MCF 10A (cell line): ENCODE results near the gene WNK1. TPM values are rescaled to one million over a fixed set of nuclear protein-coding genes. Genes with fewer than 3 reads are reported as not detected.

Experiments used
- BruUV-seq: library from RNA; stranded (reverse); fragments of 400-500 nt; replicated peaks from 2 replicates; lab custom pipeline; 2021; lab: Mats Ljungman, UMichigan
- CTCF ChIA-PET: fragments of 300-600 bp; sonication (Branson Sonifier 250); formaldehyde crosslinking; extraction: SDS; loops from one replicate; lab custom pipeline; 2021; ENCODE audit warnings: antibody characterized with exemption, inconsistent platforms; lab: Yijun Ruan, JAX
- POLR2A ChIA-PET: fragments of 300-600, 350-650 bp; sonication (Branson Sonifier 250); formaldehyde crosslinking; extraction: SDS; loops from one replicate; lab custom pipeline; 2020; ENCODE audit warnings: antibody characterized with exemption, inconsistent platforms; lab: Yijun Ruan, JAX
- DNase-seq: peaks from one replicate; pipeline ENCODE4 v3.0.0-alpha.2; 2018; ENCODE audit not compliant: unreplicated experiment
- H3K27ac Mint-ChIP-seq: one replicate; pipeline ENCODE4 v1.8.0; 2022; ENCODE audit warnings: mild to moderate bottlenecking, low read depth, mixed read lengths; ENCODE audit not compliant: unreplicated experiment
- H3K27me3 Mint-ChIP-seq: one replicate; pipeline ENCODE4 v1.8.0; 2022; ENCODE audit warnings: mixed read lengths; ENCODE audit not compliant: insufficient read depth, unreplicated experiment
- H3K36me3 Mint-ChIP-seq: one replicate; pipeline ENCODE4 v1.8.0; 2022; ENCODE audit warnings: mild to moderate bottlenecking, moderate library complexity, mixed read lengths; ENCODE audit not compliant: insufficient read depth, unreplicated experiment
- H3K4me1 Mint-ChIP-seq: one replicate; pipeline ENCODE4 v1.8.0; 2022; ENCODE audit warnings: mixed read lengths; ENCODE audit not compliant: insufficient read depth, unreplicated experiment
- H3K4me3 Mint-ChIP-seq: one replicate; pipeline ENCODE4 v1.8.0; 2022; ENCODE audit warnings: mild to moderate bottlenecking, moderate library complexity, mixed read lengths; ENCODE audit not compliant: unreplicated experiment
- H3K9me3 Mint-ChIP-seq: one replicate; pipeline ENCODE4 v1.8.0; 2022; ENCODE audit warnings: mixed read lengths; ENCODE audit not compliant: unreplicated experiment
- CTCF ChIP-seq: fragments of 200-600 bp; IDR thresholded peaks from one replicate; pipeline ENCODE4 v1.8.0; 2022; ENCODE audit warnings: antibody characterized with exemption, mild to moderate bottlenecking; ENCODE audit not compliant: unreplicated experiment
- intact Hi-C: fragments of 100-400 bp; cut with micrococcal nuclease; formaldehyde crosslinking; loops from 2 replicates; pipeline ENCODE4 v1.14.1; 2022
- total RNA-seq: library from RNA; stranded (reverse); gene quantifications from 2 replicates; pipeline ENCODE4 v1.2.3, GENCODE V29; 2022

Gene WNK1
- total RNA-seq, 1 experiment from 2014 or later: 139 TPM

GRCh38 chr12:800401-800800 is 48.0 kb downstream of the WNK1 start:
- H3K4me3 Mint-ChIP-seq: no peak overlapping the region
- ChIA-PET POLR2A (interaction anchor here (1.0 to 1.9 kb wide), 6 partner anchors 9 to 230 kb away, joined by 3 to 7 read pairs (median 3); no protein-coding TSS in a partner anchor), CTCF (interaction anchor here (0.6 to 3.2 kb wide), 3 partner anchors 14 to 52 kb away, joined by 3 to 8 read pairs (median 4); no protein-coding TSS in a partner anchor)
- peaks cover 11% of the 10 kb centered on the region for H3K36me3 Mint-ChIP-seq
- no peak for TF ChIP-seq CTCF
- H3K27me3 Mint-ChIP-seq: no peaks in the 10 kb centered on the region
- H3K9me3 Mint-ChIP-seq: no peaks in the 10 kb centered on the region
- H3K4me1 Mint-ChIP-seq: peaks cover 30% of the 10 kb centered on the region
- H3K27ac Mint-ChIP-seq: no peak overlapping the region
- intact Hi-C loops: no loop called here
- no peak for DNase-seq
- no TSS peak for BruUV-seq

- CTCF ChIA-PET: interaction anchor here (0.6 kb wide), 1 partner anchor 26 kb away, joined by 3 read pairs; no protein-coding TSS in a partner anchor
- H3K27me3 Mint-ChIP-seq: no peaks in the 10 kb centered on the region
- H3K4me3 Mint-ChIP-seq: no peak overlapping the region
These were observed 50.1 kb downstream of the WNK1 start for GRCh38 chr12:802242-803120.

GRCh38 chr12:805022-805632 is 52.7 kb downstream of the WNK1 start:
- TF ChIP-seq CTCF: no peak
- Mint-ChIP-seq H3K4me1 (peaks cover 14% of the 10 kb centered on the region), H3K9me3 (no peaks in the 10 kb centered on the region), H3K27ac (no peak overlapping the region), H3K4me3 (no peak overlapping the region), H3K36me3 (peaks cover 9% of the 10 kb centered on the region), H3K27me3 (no peaks in the 10 kb centered on the region)
- BruUV-seq: no TSS peak
- CTCF ChIA-PET: interaction anchor here (0.7 kb wide), 1 partner anchor 229 kb away, joined by 3 read pairs; no protein-coding TSS in a partner anchor
- no peak for DNase-seq
- POLR2A ChIA-PET: interaction anchor here (1.5 kb wide), 1 partner anchor 32 kb away, joined by 4 read pairs; no protein-coding TSS in a partner anchor
- intact Hi-C loops: no loop called here

More at GRCh38 chr12:802242-803120, 50.1 kb downstream of the WNK1 start:
- no TSS peak for BruUV-seq
- Mint-ChIP-seq H3K36me3 (peaks cover 11% of the 10 kb centered on the region), H3K9me3 (no peaks in the 10 kb centered on the region), H3K4me1 (peaks cover 20% of the 10 kb centered on the region), H3K27ac (no peak overlapping the region)
- DNase-seq: no peak
- intact Hi-C loops: no loop called here
- POLR2A ChIA-PET: interaction anchor here (0.7 kb wide), 1 partner anchor 53 kb away, joined by 3 read pairs; no protein-coding TSS in a partner anchor
- TF ChIP-seq CTCF: no peak
